SK-N-SH treated with all-trans-retinoic acid at 6 μM for 48 hours (cell line): ENCODE data around the gene NSD2.

Source experiments
- ATAC-seq: fragments of 200-7000 bp; cut with Tn5 transposase; 3 replicates; pipeline ENCODE4 v1.9.1; 2020; ENCODE audit warnings: mild to moderate bottlenecking, moderate library complexity
- ARNTL ChIP-seq: fragments of 450-650 bp; formaldehyde crosslinking; IDR thresholded peaks from 2 replicates; pipeline ENCODE4 v1.5.0; 2020; ENCODE audit warnings: low read depth, mild to moderate bottlenecking, moderate library complexity, borderline replicate concordance
- BACH2 ChIP-seq: fragments of 250-450 bp; sonication (Bioruptor Pico); IDR thresholded peaks from 2 replicates; pipeline ENCODE4 v1.9.0; 2021; ENCODE audit warnings: mild to moderate bottlenecking, borderline replicate concordance
- CSDC2 ChIP-seq: fragments of 250-450 bp; sonication (Bioruptor Pico); IDR thresholded peaks from 2 replicates; pipeline ENCODE4 v1.5.0; 2020; ENCODE audit warnings: mild to moderate bottlenecking, moderate library complexity
- CSRNP3 ChIP-seq: fragments of 250-450 bp; sonication (Bioruptor Pico); IDR thresholded peaks from 2 replicates; pipeline ENCODE4 v1.5.1; 2021; ENCODE audit warnings: mild to moderate bottlenecking, moderate library complexity
- ISL1 ChIP-seq: fragments of 250-450 bp; sonication (Bioruptor Pico); IDR thresholded peaks from 2 replicates; pipeline ENCODE4 v2.1.2; 2022; ENCODE audit warnings: mild to moderate bottlenecking, moderate library complexity
- OSR1 ChIP-seq: fragments of 250-450 bp; sonication (Bioruptor Pico); IDR thresholded peaks from 2 replicates; pipeline ENCODE4 v1.8.0; 2022; ENCODE audit warnings: moderate library complexity, mild to moderate bottlenecking, inconsistent platforms
- POU6F1 ChIP-seq: fragments of 250-450 bp; sonication (Bioruptor Pico); IDR thresholded peaks from 2 replicates; pipeline ENCODE4 v1.8.0; 2021; ENCODE audit warnings: low read depth, mild to moderate bottlenecking, moderate library complexity, borderline replicate concordance
- PPARA ChIP-seq: fragments of 250-450 bp; sonication (Bioruptor Pico); IDR thresholded peaks from 2 replicates; pipeline ENCODE4 v1.5.0; 2020; ENCODE audit warnings: mild to moderate bottlenecking, borderline replicate concordance
- RARB ChIP-seq: fragments of 250-450 bp; sonication (Bioruptor Pico); IDR thresholded peaks from 2 replicates; pipeline ENCODE4 v1.8.0; 2021; ENCODE audit warnings: mild to moderate bottlenecking, moderate library complexity
- SNAI2 ChIP-seq: fragments of 250-450 bp; sonication (Bioruptor Pico); IDR thresholded peaks from 2 replicates; pipeline ENCODE4 v1.5.0; 2020; ENCODE audit warnings: mild to moderate bottlenecking, moderate library complexity
- TCF4 ChIP-seq: fragments of 250-450 bp; sonication (Bioruptor Pico); IDR thresholded peaks from 2 replicates; pipeline ENCODE4 v1.8.0; 2021; ENCODE audit warnings: mild to moderate bottlenecking, moderate library complexity, borderline replicate concordance
- TOX ChIP-seq: fragments of 250-450 bp; sonication (Bioruptor Pico); IDR thresholded peaks from 2 replicates; pipeline ENCODE4 v1.8.0; 2021; ENCODE audit warnings: mild to moderate bottlenecking, moderate library complexity, borderline replicate concordance
- ZC3H10 ChIP-seq: fragments of 250-450 bp; sonication (Bioruptor Pico); IDR thresholded peaks from 2 replicates; pipeline ENCODE4 v1.5.1; 2021; ENCODE audit warnings: mild to moderate bottlenecking, moderate library complexity
- ZFP30 ChIP-seq: fragments of 450-650 bp; formaldehyde crosslinking; IDR thresholded peaks from 2 replicates; pipeline ENCODE4 v1.5.0; 2022; ENCODE audit warnings: mild to moderate bottlenecking, moderate library complexity
- ZNF565 ChIP-seq: fragments of 450-650 bp; formaldehyde crosslinking; conservative IDR thresholded peaks from 2 replicates; pipeline ENCODE4 v1.5.0; 2020; ENCODE audit warnings: low read depth, mild to moderate bottlenecking, moderate library complexity
- ZNF8 ChIP-seq: fragments of 450-650 bp; formaldehyde crosslinking; IDR thresholded peaks from 2 replicates; pipeline ENCODE4 v1.5.0; 2020; ENCODE audit warnings: mild to moderate bottlenecking, moderate library complexity
- TF ChIP-seq, protein P1 (sequence below): fragments of 250-450 bp; sonication (Bioruptor Pico); IDR thresholded peaks from 2 replicates; pipeline ENCODE4 v1.8.0; 2020; ENCODE audit warnings: mild to moderate bottlenecking, moderate library complexity, borderline replicate concordance
- TF ChIP-seq, protein P2 (sequence below): fragments of 250-450 bp; sonication (Bioruptor Pico); IDR thresholded peaks from 2 replicates; pipeline ENCODE4 v1.5.1; 2020; ENCODE audit warnings: low read depth, mild to moderate bottlenecking, moderate library complexity

Gene NSD2

DNA sequence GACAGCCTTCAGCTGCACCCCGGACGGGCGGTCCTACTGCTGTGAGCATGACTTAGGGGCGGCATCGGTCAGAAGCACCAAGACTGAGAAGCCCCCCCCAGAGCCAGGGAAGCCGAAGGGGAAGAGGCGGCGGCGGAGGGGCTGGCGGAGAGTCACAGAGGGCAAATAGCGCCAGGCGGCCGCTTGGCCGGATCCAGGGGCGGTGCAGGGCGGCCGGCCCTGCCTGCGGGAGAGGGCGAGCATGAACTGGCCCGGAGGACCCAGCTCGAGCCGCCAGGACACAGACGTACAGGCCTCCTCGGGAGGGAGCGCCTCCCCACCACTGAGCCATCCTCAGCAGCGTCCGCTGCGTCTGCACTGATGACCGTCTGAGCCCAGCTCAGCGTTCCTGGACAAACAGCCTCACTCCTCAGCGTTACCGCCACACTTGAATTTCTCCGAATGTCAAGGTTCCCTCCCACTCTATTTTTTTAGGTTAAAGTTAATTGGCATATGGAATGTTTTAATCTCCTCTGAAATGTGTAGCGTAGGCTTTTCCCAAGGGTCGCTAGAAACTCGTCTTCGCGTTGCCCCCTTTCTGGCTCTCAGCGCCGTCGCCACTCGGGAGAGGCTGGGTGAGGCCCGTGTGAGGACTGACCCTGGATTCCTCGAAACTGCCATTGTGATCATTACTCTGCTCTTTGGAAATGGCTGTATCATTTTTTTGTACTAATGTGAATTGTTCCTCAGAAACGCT is 107.7 kb downstream of the NSD2 start:
- TF ChIP-seq ARNTL (CRISPR knock-in tag) (no peak), BACH2 (CRISPR knock-in tag) (no peak), POU6F1 (CRISPR knock-in tag) (no peak), ISL1 (CRISPR knock-in tag) (no peak), PPARA (CRISPR knock-in tag) (no peak), RARB (CRISPR knock-in tag) (no peak), CSRNP3 (no peak), CSDC2 (CRISPR knock-in tag) (no peak), ZC3H10 (CRISPR knock-in tag) (no peak)
- no peak for ATAC-seq

DNA sequence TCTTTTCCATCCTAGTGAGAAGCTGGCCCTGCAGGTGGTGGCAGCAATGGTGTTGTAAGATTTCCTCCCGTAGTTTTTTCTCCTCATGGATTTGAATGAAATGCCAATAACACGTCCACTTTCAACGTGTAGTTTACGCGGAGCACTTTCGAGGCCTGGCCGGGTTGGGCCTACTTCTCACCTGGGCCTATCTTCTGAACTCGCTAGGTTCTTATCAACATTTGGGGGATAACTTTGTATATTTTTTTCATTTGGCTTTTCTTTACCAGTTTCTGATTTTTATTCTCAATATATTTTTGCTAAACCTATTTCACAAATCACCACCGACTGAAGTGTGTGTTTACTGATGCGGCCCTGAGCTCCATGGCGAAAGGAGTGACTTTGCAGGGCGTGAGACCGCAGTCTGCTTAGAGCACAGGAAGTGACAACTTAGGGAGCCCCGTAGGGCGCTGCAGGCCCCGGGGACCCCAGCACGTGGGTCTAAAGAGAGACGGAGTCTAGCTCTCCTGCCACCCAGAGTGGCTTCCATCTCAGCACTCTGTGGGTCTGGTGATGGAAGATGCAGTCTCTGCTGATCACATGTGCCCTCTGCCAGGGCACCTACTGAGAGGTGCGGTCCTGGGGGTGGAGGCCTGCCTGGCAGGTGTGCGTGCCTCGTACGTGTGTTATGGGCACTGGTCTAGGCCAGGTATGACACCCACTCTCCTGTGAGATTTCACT is 108.4 kb downstream of the NSD2 start:
- TF ChIP-seq TCF4 (CRISPR knock-in tag) = no peak
- TF ChIP-seq, all 23 proteins: peak for 0
- ATAC-seq = no peak

GRCh38 chr4:1980561-1981041 is 109.4 kb downstream of the NSD2 start:
- ATAC-seq = no peak
- no peak for TF ChIP-seq TOX
- no peak for TF ChIP-seq ZNF8 (CRISPR knock-in tag)
- TF ChIP-seq BACH2 (CRISPR knock-in tag) = no peak
- no peak for TF ChIP-seq ZNF565 (CRISPR knock-in tag)
- no peak for TF ChIP-seq CSRNP3
- TF ChIP-seq, protein P1, sequence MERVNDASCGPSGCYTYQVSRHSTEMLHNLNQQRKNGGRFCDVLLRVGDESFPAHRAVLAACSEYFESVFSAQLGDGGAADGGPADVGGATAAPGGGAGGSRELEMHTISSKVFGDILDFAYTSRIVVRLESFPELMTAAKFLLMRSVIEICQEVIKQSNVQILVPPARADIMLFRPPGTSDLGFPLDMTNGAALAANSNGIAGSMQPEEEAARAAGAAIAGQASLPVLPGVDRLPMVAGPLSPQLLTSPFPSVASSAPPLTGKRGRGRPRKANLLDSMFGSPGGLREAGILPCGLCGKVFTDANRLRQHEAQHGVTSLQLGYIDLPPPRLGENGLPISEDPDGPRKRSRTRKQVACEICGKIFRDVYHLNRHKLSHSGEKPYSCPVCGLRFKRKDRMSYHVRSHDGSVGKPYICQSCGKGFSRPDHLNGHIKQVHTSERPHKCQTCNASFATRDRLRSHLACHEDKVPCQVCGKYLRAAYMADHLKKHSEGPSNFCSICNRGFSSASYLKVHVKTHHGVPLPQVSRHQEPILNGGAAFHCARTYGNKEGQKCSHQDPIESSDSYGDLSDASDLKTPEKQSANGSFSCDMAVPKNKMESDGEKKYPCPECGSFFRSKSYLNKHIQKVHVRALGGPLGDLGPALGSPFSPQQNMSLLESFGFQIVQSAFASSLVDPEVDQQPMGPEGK (CRISPR knock-in tag) = no peak
- no peak for TF ChIP-seq CSDC2 (CRISPR knock-in tag)
- TF ChIP-seq OSR1 = no peak
- TF ChIP-seq ZFP30 = no peak
- no peak for TF ChIP-seq RARB (CRISPR knock-in tag)
- TF ChIP-seq SNAI2 = no peak
- no peak for TF ChIP-seq ARNTL (CRISPR knock-in tag)
- TF ChIP-seq, protein P2, sequence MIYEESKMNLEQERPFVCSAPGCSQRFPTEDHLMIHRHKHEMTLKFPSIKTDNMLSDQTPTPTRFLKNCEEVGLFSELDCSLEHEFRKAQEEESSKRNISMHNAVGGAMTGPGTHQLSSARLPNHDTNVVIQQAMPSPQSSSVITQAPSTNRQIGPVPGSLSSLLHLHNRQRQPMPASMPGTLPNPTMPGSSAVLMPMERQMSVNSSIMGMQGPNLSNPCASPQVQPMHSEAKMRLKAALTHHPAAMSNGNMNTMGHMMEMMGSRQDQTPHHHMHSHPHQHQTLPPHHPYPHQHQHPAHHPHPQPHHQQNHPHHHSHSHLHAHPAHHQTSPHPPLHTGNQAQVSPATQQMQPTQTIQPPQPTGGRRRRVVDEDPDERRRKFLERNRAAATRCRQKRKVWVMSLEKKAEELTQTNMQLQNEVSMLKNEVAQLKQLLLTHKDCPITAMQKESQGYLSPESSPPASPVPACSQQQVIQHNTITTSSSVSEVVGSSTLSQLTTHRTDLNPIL (CRISPR knock-in tag) = no peak
- no peak for TF ChIP-seq ISL1 (CRISPR knock-in tag)
- TF ChIP-seq, all 23 proteins: peak for 0
